HepG2 (cell line): ENCODE measurements around the gene TTLL12. TPM values are rescaled to one million over a fixed set of nuclear protein-coding genes. Genes with fewer than 3 reads are reported as not detected.

Source experiments
- ADNP ChIP-seq: sonication (generic); formaldehyde crosslinking; IDR thresholded peaks from 2 replicates; pipeline ENCODE4 v1.4.0; 2020; ENCODE audit warnings: missing genetic modification reagents
- ATF7 ChIP-seq, 2 experiments: fragments of 450-650 bp in 1 of 2; sonication (generic) in 1 of 2; formaldehyde crosslinking in 1 of 2; IDR thresholded peaks; 2 replicates each; pipeline versions ENCODE4 v1.4.0 to v1.6.1; 2016 to 2020; ENCODE audit warnings: antibody characterized with exemption in 1 of 2, mild to moderate bottlenecking in 1 of 2, missing genetic modification reagents in 1 of 2
- CBX5 ChIP-seq: sonication (generic); formaldehyde crosslinking; IDR thresholded peaks from 2 replicates; pipeline ENCODE4 v1.4.0; 2020; ENCODE audit warnings: missing genetic modification reagents, borderline replicate concordance
- CHD4 ChIP-seq: fragments of 200-600 bp; sonication (generic); IDR thresholded peaks from 2 replicates; pipeline ENCODE4 v1.7.0; 2017; ENCODE audit warnings: mild to moderate bottlenecking, low read length, borderline replicate concordance
- CREM ChIP-seq, 2 experiments: sonication (generic) in 1 of 2; formaldehyde crosslinking in 1 of 2; IDR thresholded peaks; 2 replicates each; pipeline versions ENCODE4 v1.4.0 to v1.6.1; 2016 to 2020; ENCODE audit warnings: antibody characterized with exemption in 1 of 2, mild to moderate bottlenecking in 1 of 2, missing genetic modification reagents in 1 of 2
- DR1 ChIP-seq: sonication (generic); formaldehyde crosslinking; IDR thresholded peaks from 2 replicates; pipeline ENCODE4 v1.8.0; 2021; ENCODE audit warnings: mild to moderate bottlenecking, missing genetic modification reagents, inconsistent platforms
- FOXA3 ChIP-seq: IDR thresholded peaks from 2 replicates; pipeline ENCODE4 v1.6.1; 2016; ENCODE audit warnings: missing genetic modification reagents, missing compliant biosample characterization
- HNRNPH1 ChIP-seq: fragments of 200-400 bp; formaldehyde crosslinking; optimal IDR thresholded peaks from 2 replicates; pipeline ENCODE3; 2017; ENCODE audit warnings: mild to moderate bottlenecking, low read depth, low read length
- KDM1A ChIP-seq: IDR thresholded peaks from 2 replicates; pipeline ENCODE4 v1.6.1; 2016; ENCODE audit warnings: missing compliant biosample characterization
- MED8 ChIP-seq: sonication (generic); formaldehyde crosslinking; IDR thresholded peaks from 2 replicates; pipeline ENCODE4 v1.8.1; 2023; ENCODE audit warnings: mild to moderate bottlenecking, missing genetic modification reagents; ENCODE audit not compliant: insufficient replicate concordance
- MXI1 ChIP-seq: IDR thresholded peaks from 3 replicates; pipeline ENCODE4 v1.6.1; 2012; ENCODE audit warnings: low read depth, low read length, inconsistent platforms, borderline replicate concordance
- NFIB ChIP-seq: sonication (generic); formaldehyde crosslinking; IDR thresholded peaks from 2 replicates; pipeline ENCODE4 v1.9.0; 2021; ENCODE audit warnings: missing genetic modification reagents, mild to moderate bottlenecking, borderline replicate concordance
- PAF1 ChIP-seq: IDR thresholded peaks from 2 replicates; pipeline ENCODE4 v1.6.1; 2016; ENCODE audit warnings: missing genetic modification reagents, missing compliant biosample characterization
- PITX1 ChIP-seq: sonication (generic); formaldehyde crosslinking; IDR thresholded peaks from 2 replicates; pipeline ENCODE4 v1.5.1; 2020; ENCODE audit warnings: mild to moderate bottlenecking, missing genetic modification reagents
- SIN3A ChIP-seq: IDR thresholded peaks from 2 replicates; pipeline ENCODE4 v1.6.1; 2011; ENCODE audit warnings: low read depth, mild to moderate bottlenecking, control low read depth, low read length, borderline replicate concordance
- TEAD2 ChIP-seq: sonication (generic); formaldehyde crosslinking; IDR thresholded peaks from 2 replicates; pipeline ENCODE4 v1.9.0; 2021; ENCODE audit warnings: missing genetic modification reagents
- TEAD3 ChIP-seq: optimal IDR thresholded peaks from 2 replicates; pipeline ENCODE3; 2016; ENCODE audit warnings: borderline replicate concordance
- ZBTB38 ChIP-seq: sonication (generic); formaldehyde crosslinking; IDR thresholded peaks from 2 replicates; pipeline ENCODE4 v1.5.1; 2020; ENCODE audit warnings: mild to moderate bottlenecking, missing genetic modification reagents
- ZFX ChIP-seq: sonication (generic); formaldehyde crosslinking; IDR thresholded peaks from 2 replicates; pipeline ENCODE4 v1.4.0; 2020; ENCODE audit warnings: mild to moderate bottlenecking, low read depth, missing genetic modification reagents, moderate library complexity
- ZNF720 ChIP-seq: sonication (generic); formaldehyde crosslinking; IDR thresholded peaks from 2 replicates; pipeline ENCODE4 v1.4.0; 2020; ENCODE audit warnings: missing genetic modification reagents
- ZNF83 ChIP-seq: sonication (generic); formaldehyde crosslinking; IDR thresholded peaks from 2 replicates; pipeline ENCODE4 v1.4.0; 2020; ENCODE audit warnings: missing genetic modification reagents, mild to moderate bottlenecking, borderline replicate concordance
- ZNF883 ChIP-seq: sonication (generic); formaldehyde crosslinking; IDR thresholded peaks from 2 replicates; pipeline ENCODE4 v1.5.1; 2020; ENCODE audit warnings: mild to moderate bottlenecking, missing genetic modification reagents; ENCODE audit errors: not compliant biosample characterization
- polyA plus RNA-seq, 8 experiments: library from polyadenylated mRNA; depleted of rRNA in 3 of 8; stranded (reverse) in 7 of 8; unstranded in 1 of 8; fragments of >200 nt; fragmentation: Illumina TruSeq in 4 of 8; extraction: Trizol in 4 of 8; gene quantifications; 2 replicates each; pipeline versions ENCODE4 v1.2.1 to v1.2.3, GENCODE V29; 2011 to 2016; ENCODE audit warnings: low read depth in 4 of 8, missing spikeins in 1 of 8, mixed read lengths in 1 of 8; ENCODE audit not compliant: insufficient read depth in 1 of 8
- total RNA-seq, 5 experiments: library from RNA; depleted of rRNA; stranded (reverse); fragments of >200 nt; fragmentation: Illumina TruSeq; extraction: Trizol; gene quantifications; 2 replicates each; pipeline ENCODE4 v1.2.3, GENCODE V29; 2016; ENCODE audit warnings: low read depth in 1 of 5
- TF ChIP-seq, protein P1 (sequence below): sonication (generic); formaldehyde crosslinking; IDR thresholded peaks from 2 replicates; pipeline ENCODE4 v1.4.0; 2020; ENCODE audit warnings: missing genetic modification reagents, mild to moderate bottlenecking, borderline replicate concordance
- TF ChIP-seq, protein P2 (sequence below): sonication (generic); formaldehyde crosslinking; IDR thresholded peaks from 2 replicates; pipeline ENCODE4 v1.5.1; 2020; ENCODE audit warnings: missing genetic modification reagents, mild to moderate bottlenecking, borderline replicate concordance
- TF ChIP-seq, protein P3 (sequence below): sonication (generic); formaldehyde crosslinking; conservative IDR thresholded peaks from 2 replicates; pipeline ENCODE4 v1.4.0; 2020; ENCODE audit warnings: missing genetic modification reagents

The TTLL12 gene
- total and polyA plus RNA-seq, 2 of the 13 experiments (the other 11 are each of a cell fraction or from before 2014, with no cell fraction given) = 11.9 to 38.1 TPM

DNA sequence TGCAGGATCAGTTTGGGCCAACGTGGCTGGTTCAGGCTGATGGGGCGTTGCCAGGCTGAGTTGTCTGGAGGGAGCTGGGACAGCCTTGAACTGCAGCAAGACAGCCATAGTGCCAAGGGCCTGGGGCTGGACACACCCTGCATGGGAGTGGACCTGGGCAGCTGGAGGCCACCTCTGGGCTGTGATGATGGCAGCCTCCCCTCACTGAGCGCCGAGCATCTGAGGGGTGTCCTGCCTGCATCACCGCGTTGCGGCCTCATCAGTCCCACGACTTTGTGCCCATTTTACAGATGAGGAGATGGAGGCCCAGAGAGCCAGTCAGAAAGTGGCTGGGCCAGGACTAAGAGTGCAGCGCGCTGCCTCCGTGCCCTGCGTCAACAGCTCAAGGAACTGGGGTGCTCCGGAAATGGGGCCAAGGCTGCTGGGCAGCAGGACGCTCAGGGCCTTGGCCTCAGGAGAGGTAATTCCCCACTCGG lies 36.2 kb downstream of the TTLL12 start (continued):
- TF ChIP-seq, protein P1, sequence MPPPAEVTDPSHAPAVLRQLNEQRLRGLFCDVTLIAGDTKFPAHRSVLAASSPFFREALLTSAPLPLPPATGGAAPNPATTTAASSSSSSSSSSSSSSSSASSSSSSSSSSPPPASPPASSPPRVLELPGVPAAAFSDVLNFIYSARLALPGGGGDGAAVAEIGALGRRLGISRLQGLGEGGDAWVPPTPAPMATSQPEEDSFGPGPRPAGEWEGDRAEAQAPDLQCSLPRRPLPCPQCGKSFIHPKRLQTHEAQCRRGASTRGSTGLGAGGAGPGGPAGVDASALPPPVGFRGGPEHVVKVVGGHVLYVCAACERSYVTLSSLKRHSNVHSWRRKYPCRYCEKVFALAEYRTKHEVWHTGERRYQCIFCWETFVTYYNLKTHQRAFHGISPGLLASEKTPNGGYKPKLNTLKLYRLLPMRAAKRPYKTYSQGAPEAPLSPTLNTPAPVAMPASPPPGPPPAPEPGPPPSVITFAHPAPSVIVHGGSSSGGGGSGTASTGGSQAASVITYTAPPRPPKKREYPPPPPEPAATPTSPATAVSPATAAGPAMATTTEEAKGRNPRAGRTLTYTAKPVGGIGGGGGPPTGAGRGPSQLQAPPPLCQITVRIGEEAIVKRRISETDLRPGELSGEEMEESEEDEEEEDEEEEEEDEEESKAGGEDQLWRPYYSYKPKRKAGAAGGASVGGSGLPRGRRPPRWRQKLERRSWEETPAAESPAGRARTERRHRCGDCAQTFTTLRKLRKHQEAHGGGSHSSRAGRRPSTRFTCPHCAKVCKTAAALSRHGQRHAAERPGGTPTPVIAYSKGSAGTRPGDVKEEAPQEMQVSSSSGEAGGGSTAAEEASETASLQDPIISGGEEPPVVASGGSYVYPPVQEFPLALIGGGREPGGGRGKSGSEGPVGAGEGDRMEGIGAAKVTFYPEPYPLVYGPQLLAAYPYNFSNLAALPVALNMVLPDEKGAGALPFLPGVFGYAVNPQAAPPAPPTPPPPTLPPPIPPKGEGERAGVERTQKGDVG (CRISPR knock-in tag) = no peak
- TF ChIP-seq KDM1A (CRISPR knock-in tag) (0 out of 2 replicates have a peak, but pooled peaks have one; percentile 55), MED8 (CRISPR knock-in tag) (no peak), ZNF720 (no peak), NFIB (CRISPR knock-in tag) (no peak), SIN3A (no peak), PAF1 (CRISPR knock-in tag) (no peak), ZBTB38 (no peak), TEAD2 (no peak), MXI1 (no peak), ZNF883 (CRISPR knock-in tag) (no peak), ZNF83 (no peak), PITX1 (CRISPR knock-in tag) (no peak), DR1 (CRISPR knock-in tag) (no peak), ATF7 (IDR thresholded peaks at IDR 0.05) (no peak), ATF7 (CRISPR knock-in tag; IDR thresholded peaks at IDR 0.05) (peak; percentile 44; the same call in 1 of the 2 replicates), CBX5 (CRISPR knock-in tag) (0 out of 2 replicates have a peak, but pooled peaks have one; percentile 25), TEAD3 (CRISPR knock-in tag) (no peak), HNRNPH1 (no peak), ADNP (CRISPR knock-in tag) (0 out of 2 replicates have a peak, but pooled peaks have one; percentile 31), CHD4 (0 out of 2 replicates have a peak, but pooled peaks have one; percentile 48), CREM (IDR thresholded peaks at IDR 0.05) (no peak), CREM (CRISPR knock-in tag; IDR thresholded peaks at IDR 0.05) (no peak), ZFX (CRISPR knock-in tag) (0 out of 2 replicates have a peak, but pooled peaks have one; percentile 18), FOXA3 (CRISPR knock-in tag) (no peak)
- TF ChIP-seq, protein P2, sequence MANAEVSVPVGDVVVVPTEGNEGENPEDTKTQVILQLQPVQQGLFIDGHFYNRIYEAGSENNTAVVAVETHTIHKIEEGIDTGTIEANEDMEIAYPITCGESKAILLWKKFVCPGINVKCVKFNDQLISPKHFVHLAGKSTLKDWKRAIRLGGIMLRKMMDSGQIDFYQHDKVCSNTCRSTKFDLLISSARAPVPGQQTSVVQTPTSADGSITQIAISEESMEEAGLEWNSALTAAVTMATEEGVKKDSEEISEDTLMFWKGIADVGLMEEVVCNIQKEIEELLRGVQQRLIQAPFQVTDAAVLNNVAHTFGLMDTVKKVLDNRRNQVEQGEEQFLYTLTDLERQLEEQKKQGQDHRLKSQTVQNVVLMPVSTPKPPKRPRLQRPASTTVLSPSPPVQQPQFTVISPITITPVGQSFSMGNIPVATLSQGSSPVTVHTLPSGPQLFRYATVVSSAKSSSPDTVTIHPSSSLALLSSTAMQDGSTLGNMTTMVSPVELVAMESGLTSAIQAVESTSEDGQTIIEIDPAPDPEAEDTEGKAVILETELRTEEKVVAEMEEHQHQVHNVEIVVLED (CRISPR knock-in tag) = no peak
- TF ChIP-seq, protein P3, sequence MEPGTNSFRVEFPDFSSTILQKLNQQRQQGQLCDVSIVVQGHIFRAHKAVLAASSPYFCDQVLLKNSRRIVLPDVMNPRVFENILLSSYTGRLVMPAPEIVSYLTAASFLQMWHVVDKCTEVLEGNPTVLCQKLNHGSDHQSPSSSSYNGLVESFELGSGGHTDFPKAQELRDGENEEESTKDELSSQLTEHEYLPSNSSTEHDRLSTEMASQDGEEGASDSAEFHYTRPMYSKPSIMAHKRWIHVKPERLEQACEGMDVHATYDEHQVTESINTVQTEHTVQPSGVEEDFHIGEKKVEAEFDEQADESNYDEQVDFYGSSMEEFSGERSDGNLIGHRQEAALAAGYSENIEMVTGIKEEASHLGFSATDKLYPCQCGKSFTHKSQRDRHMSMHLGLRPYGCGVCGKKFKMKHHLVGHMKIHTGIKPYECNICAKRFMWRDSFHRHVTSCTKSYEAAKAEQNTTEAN (CRISPR knock-in tag) = no peak
